HepG2 (cell line): Measurements from ENCODE around the gene OTOG. TPM values are rescaled to one million over a fixed set of nuclear protein-coding genes. Genes with fewer than 3 reads are reported as not detected.

Source experiments
- ATAC-seq: fragments of 200-7000 bp; cut with Tn5 transposase; 3 replicates; pipeline ENCODE4 v1.9.1; 2020; ENCODE audit warnings: mild to moderate bottlenecking, moderate library complexity
- BruUV-seq: library from RNA; stranded (reverse); fragments of 400-500 nt; replicated peaks from 2 replicates; lab custom pipeline; 2021; lab: Mats Ljungman, UMichigan
- CTCF ChIA-PET: fragments of 300-600 bp; formaldehyde crosslinking; extraction: SDS; loops from one replicate; lab custom pipeline; 2021; ENCODE audit warnings: low total read pairs, inconsistent platforms, low intra/inter-chr PET ratio; lab: Yijun Ruan, JAX
- POLR2A ChIA-PET: fragments of 350-600 bp; sonication (Branson Sonifier 250); formaldehyde crosslinking; loops from one replicate; lab custom pipeline; 2020; ENCODE audit warnings: antibody characterized with exemption, inconsistent platforms; lab: Yijun Ruan, JAX
- DNase-seq: peaks from one replicate; pipeline ENCODE4 v3.0.0-alpha.2; 2015; ENCODE audit warnings: low spot score
- FAIRE-seq: peaks from 3 replicates; lab custom pipeline; 2011; peaks lifted over from hg19 to GRCh38; lab: Jason Lieb, UNC
- H2AFZ ChIP-seq: one replicate; pipeline ENCODE4 v1.6.1; 2011; ENCODE audit warnings: low read length, inconsistent platforms
- H3K27ac ChIP-seq: fragments of 300-600 bp; 3 replicates; pipeline ENCODE4 v1.8.0; 2011; ENCODE audit warnings: mixed run types, mild to moderate bottlenecking, mixed read lengths, low read length, inconsistent platforms; ENCODE audit not compliant: insufficient read depth; ENCODE audit errors: extremely low read length
- H3K27me3 ChIP-seq, 2 experiments: fragments of 200-600 bp in 1 of 2; 2 replicates in 1 of 2; 3 replicates in 1 of 2; pipeline versions ENCODE4 v1.6.0 to v1.8.0; 2011; ENCODE audit warnings: low read length in 2 of 2, mild to moderate bottlenecking in 2 of 2, moderate library complexity in 2 of 2, inconsistent platforms in 1 of 2; ENCODE audit not compliant: insufficient read depth in 2 of 2, control insufficient read depth in 1 of 2
- H3K36me3 ChIP-seq, 2 experiments: fragments of 200-600 bp in 1 of 2; replicated peaks in 1 of 2; 2 replicates in 1 of 2; 3 replicates in 1 of 2; pipeline versions ENCODE4 v1.5.1 to v1.8.0; 2011; ENCODE audit warnings: low read length in 2 of 2, inconsistent platforms in 1 of 2; ENCODE audit not compliant: insufficient read depth in 2 of 2, control insufficient read depth in 1 of 2
- H3K4me1 ChIP-seq: 2 replicates; pipeline ENCODE4 v1.5.1; 2012; ENCODE audit warnings: low read length, inconsistent platforms; ENCODE audit not compliant: insufficient read depth
- H3K4me2 ChIP-seq: 2 replicates; pipeline ENCODE4 v1.6.0; 2011; ENCODE audit warnings: low read depth, low read length, inconsistent platforms
- H3K4me3 ChIP-seq, 3 experiments: fragments of 200-600 bp in 1 of 3; sonication (generic), shearing (Covaris generic) in 1 of 3; replicated peaks in 1 of 3; 2 replicates each; pipeline ENCODE4 v1.5.1; 2011 to 2016; ENCODE audit warnings: low read length in 3 of 3, inconsistent platforms in 2 of 3, low read depth in 2 of 3, mild to moderate bottlenecking in 2 of 3, control low read depth in 1 of 3, mixed read lengths in 1 of 3; ENCODE audit not compliant: insufficient read depth in 1 of 3
- H3K79me2 ChIP-seq: one replicate; pipeline ENCODE4 v1.6.1; 2011; ENCODE audit warnings: low read length, inconsistent platforms; ENCODE audit not compliant: insufficient read depth
- H3K9ac ChIP-seq: 2 replicates; pipeline ENCODE4 v1.6.0; 2011; ENCODE audit warnings: mild to moderate bottlenecking, low read depth, low read length, inconsistent platforms; ENCODE audit not compliant: insufficient read depth
- H3K9me3 ChIP-seq: 2 replicates; pipeline ENCODE4 v1.5.1; 2012; ENCODE audit warnings: mild to moderate bottlenecking, low read length
- H4K20me1 ChIP-seq: 2 replicates; pipeline ENCODE4 v1.6.0; 2011; ENCODE audit warnings: inconsistent platforms, mild to moderate bottlenecking, low read length, moderate library complexity; ENCODE audit not compliant: insufficient read depth
- IKZF5 ChIP-seq: IDR thresholded peaks from 2 replicates; pipeline ENCODE4 v1.6.1; 2018; ENCODE audit warnings: missing genetic modification reagents, mild to moderate bottlenecking, missing compliant biosample characterization
- MIXL1 ChIP-seq: IDR thresholded peaks from 2 replicates; pipeline ENCODE4 v1.6.1; 2016
- ZBTB10 ChIP-seq: sonication (generic); formaldehyde crosslinking; IDR thresholded peaks from 2 replicates; pipeline ENCODE4 v1.4.0; 2020; ENCODE audit warnings: missing genetic modification reagents, borderline replicate concordance
- ZNF235 ChIP-seq: sonication (generic); formaldehyde crosslinking; IDR thresholded peaks from 2 replicates; pipeline ENCODE4 v1.8.1; 2023; ENCODE audit warnings: mild to moderate bottlenecking, missing genetic modification reagents, borderline replicate concordance
- ZNF329 ChIP-seq: sonication (generic); formaldehyde crosslinking; IDR thresholded peaks from 2 replicates; pipeline ENCODE4 v1.9.0; 2021; ENCODE audit warnings: low read depth, mild to moderate bottlenecking, missing genetic modification reagents
- WGBS: methylation state at CpG from one replicate; pipeline ENCODE4 v1.1.6; 2017; ENCODE audit warnings: low lambda C conversion rate; 5-methylcytosine and 5-hydroxymethylcytosine counted together
- in situ Hi-C: cut with HindIII; loops from 2 replicates; pipeline ENCODE4 v1.10.0; 2017; ENCODE audit warnings: low pct_unique_long_range_greater_than_20kb; ENCODE audit not compliant: extremely low pct_ligation_motif_present
- intact Hi-C: fragments of 100-400 bp; cut with micrococcal nuclease; formaldehyde crosslinking; loops from one replicate; pipeline ENCODE4 v1.10.0; 2022; ENCODE audit not compliant: unreplicated experiment
- polyA plus RNA-seq, 8 experiments: library from polyadenylated mRNA; depleted of rRNA in 3 of 8; stranded (reverse) in 7 of 8; unstranded in 1 of 8; fragments of >200 nt; fragmentation: Illumina TruSeq in 4 of 8; extraction: Trizol in 4 of 8; gene quantifications; 2 replicates each; pipeline versions ENCODE4 v1.2.1 to v1.2.3, GENCODE V29; 2011 to 2016; ENCODE audit warnings: low read depth in 4 of 8, missing spikeins in 1 of 8, mixed read lengths in 1 of 8; ENCODE audit not compliant: insufficient read depth in 1 of 8
- total RNA-seq, 5 experiments: library from RNA; depleted of rRNA; stranded (reverse); fragments of >200 nt; fragmentation: Illumina TruSeq; extraction: Trizol; gene quantifications; 2 replicates each; pipeline ENCODE4 v1.2.3, GENCODE V29; 2016; ENCODE audit warnings: low read depth in 1 of 5

OTOG gene
- total and polyA plus RNA-seq, 2 of the 13 experiments (the other 11 are each of a cell fraction or from before 2014, with no cell fraction given): not detected

GRCh38 chr11:17556999-17557398 lies 9.9 kb downstream of the OTOG start:
- H4K20me1 ChIP-seq: no peaks in the 10 kb centered on the region
- H3K4me1 ChIP-seq: no peaks in the 10 kb centered on the region
- H3K9me3 ChIP-seq: no peaks in the 10 kb centered on the region
- FAIRE-seq: no peak
- no peak overlapping the region for H3K9ac ChIP-seq
- WGBS: 35% methylated on average over 4 of the region's 8 CpGs
- H3K27ac ChIP-seq: no peak overlapping the region
- H3K4me2 ChIP-seq: no peak overlapping the region
- no peak overlapping the region for H3K4me3 ChIP-seq
- intact Hi-C loops (no loop called here), in situ Hi-C loops (no loop called here)
- ATAC-seq: no peak
- peaks cover 11 to 14% of the 10 kb centered on the region in 2 experiments; a peak in 3 of 5 replicates for H3K27me3 ChIP-seq
- no peaks in the 10 kb centered on the region for H3K36me3 ChIP-seq
- ChIA-PET CTCF (no interaction called here), POLR2A (no interaction called here)
- TF ChIP-seq ZNF235 (CRISPR knock-in tag): no peak
- TF ChIP-seq ZNF329 (CRISPR knock-in tag): no peak
- no peak for TF ChIP-seq MIXL1 (CRISPR knock-in tag)
- no peak for TF ChIP-seq IKZF5 (CRISPR knock-in tag)
- TF ChIP-seq ZBTB10 (CRISPR knock-in tag): no peak
- no peak overlapping the region for H2AFZ ChIP-seq
- BruUV-seq: no TSS peak
- no peaks in the 10 kb centered on the region for H3K79me2 ChIP-seq
- DNase-seq: no peak
